SK-N-SH (cell line): Measurements from ENCODE around the gene LHFPL5. TPM values are rescaled to one million over a fixed set of nuclear protein-coding genes. Genes with fewer than 3 reads are reported as not detected.

ENCODE experiments used
- CTCF ChIA-PET: fragments of 300-600, 350-600 bp; formaldehyde crosslinking; extraction: SDS; loops from one replicate; lab custom pipeline; 2021; lab: Yijun Ruan, JAX
- POLR2A ChIA-PET: fragments of 350-600 bp; sonication (Branson Sonifier 250); formaldehyde crosslinking; extraction: SDS; loops from one replicate; lab custom pipeline; 2020; ENCODE audit warnings: antibody characterized with exemption, inconsistent platforms; lab: Yijun Ruan, JAX
- DNase-seq: peaks from one replicate; pipeline ENCODE4 v3.0.0; 2012
- H2AFZ ChIP-seq: fragments of 200-600 bp; sonication (generic); 2 replicates; pipeline ENCODE4 v1.8.1; 2016; ENCODE audit warnings: antibody characterized with exemption, mild to moderate bottlenecking, low read depth
- H3F3A ChIP-seq: fragments of 200-600 bp; sonication (generic); replicated peaks from 2 replicates; pipeline ENCODE3; 2016; ENCODE audit warnings: antibody characterized with exemption, mild to moderate bottlenecking; ENCODE audit not compliant: insufficient read depth
- H3K27ac ChIP-seq, 2 experiments: fragments of 200-500 bp in 1 of 2; fragments of 200-600 bp in 1 of 2; sonication (Bioruptor generic) in 1 of 2; sonication (generic), shearing (Covaris generic) in 1 of 2; 2 replicates each; pipeline versions ENCODE4 v1.5.1 to v1.6.1; 2014 to 2016; ENCODE audit warnings: low read depth in 2 of 2, inconsistent platforms in 1 of 2, low read length in 1 of 2, mild to moderate bottlenecking in 1 of 2, mixed read lengths in 1 of 2
- H3K27me3 ChIP-seq: fragments of 200-600 bp; sonication (generic), shearing (Covaris generic); 2 replicates; pipeline ENCODE4 v1.6.1; 2016; ENCODE audit warnings: mixed run types; ENCODE audit not compliant: insufficient read depth
- H3K36me3 ChIP-seq, 2 experiments: fragments of 200-500 bp in 1 of 2; fragments of 200-600 bp in 1 of 2; sonication (Bioruptor generic) in 1 of 2; sonication (generic) in 1 of 2; replicated peaks in 1 of 2; 2 replicates each; pipeline versions ENCODE3 to v1.5.1; 2014 to 2016; ENCODE audit warnings: low read length in 1 of 2, mild to moderate bottlenecking in 1 of 2; ENCODE audit not compliant: insufficient read depth in 2 of 2, control insufficient read depth in 1 of 2
- H3K4me1 ChIP-seq, 2 experiments: fragments of 200-500 bp in 1 of 2; fragments of 200-600 bp in 1 of 2; sonication (Bioruptor generic) in 1 of 2; sonication (generic), shearing (Covaris generic) in 1 of 2; 2 replicates each; pipeline versions ENCODE4 v1.5.1 to v1.6.1; 2014 to 2016; ENCODE audit warnings: low read depth in 1 of 2, low read length in 1 of 2, mixed run types in 1 of 2; ENCODE audit not compliant: insufficient read depth in 2 of 2, control insufficient read depth in 1 of 2
- H3K4me2 ChIP-seq: fragments of 200-600 bp; sonication (generic), shearing (Covaris generic); 2 replicates; pipeline ENCODE4 v1.6.1; 2017; ENCODE audit warnings: mixed run types
- H3K4me3 ChIP-seq, 2 experiments: fragments of 200-500 bp in 1 of 2; fragments of 200-600 bp in 1 of 2; sonication (Bioruptor generic) in 1 of 2; sonication (generic), shearing (Covaris generic) in 1 of 2; 2 replicates each; pipeline versions ENCODE4 v1.5.1 to v1.8.1; 2014 to 2016; ENCODE audit warnings: low read depth in 2 of 2, inconsistent platforms in 1 of 2, low read length in 1 of 2, mild to moderate bottlenecking in 1 of 2, mixed read lengths in 1 of 2, moderate library complexity in 1 of 2
- H3K79me2 ChIP-seq: fragments of 200-600 bp; sonication (generic); 2 replicates; pipeline ENCODE4 v1.8.1; 2017; ENCODE audit warnings: mild to moderate bottlenecking; ENCODE audit not compliant: insufficient read depth
- H3K9ac ChIP-seq: fragments of 200-600 bp; sonication (generic); 2 replicates; pipeline ENCODE4 v1.6.1; 2017; ENCODE audit warnings: mixed run types
- H3K9me2 ChIP-seq: fragments of 200-600 bp; sonication (generic); 2 replicates; pipeline ENCODE4 v1.6.1; 2017; ENCODE audit warnings: mixed run types
- H3K9me3 ChIP-seq: fragments of 200-600 bp; sonication (generic); 2 replicates; pipeline ENCODE4 v1.6.1; 2017; ENCODE audit warnings: mixed run types, mild to moderate bottlenecking, moderate library complexity
- H4K20me1 ChIP-seq: fragments of 200-600 bp; sonication (generic); 2 replicates; pipeline ENCODE4 v1.6.1; 2017; ENCODE audit warnings: mild to moderate bottlenecking, mixed run types; ENCODE audit not compliant: insufficient read depth
- EP300 ChIP-seq, 2 experiments: IDR thresholded peaks; 2 replicates each; pipeline versions ENCODE4 v1.4.0 to v1.6.1; 2012; ENCODE audit warnings: borderline replicate concordance in 1 of 2, low read depth in 1 of 2, low read length in 1 of 2
- FOXJ3 ChIP-seq: sonication (generic); formaldehyde crosslinking; IDR thresholded peaks from 2 replicates; pipeline ENCODE4 v1.5.1; 2020; ENCODE audit warnings: mild to moderate bottlenecking, missing genetic modification reagents
- FOXM1 ChIP-seq: IDR thresholded peaks from 2 replicates; pipeline ENCODE4 v1.4.0; 2012; ENCODE audit warnings: low read depth, mild to moderate bottlenecking
- GABPA ChIP-seq: IDR thresholded peaks from 2 replicates; pipeline ENCODE4 v1.4.0; 2012; ENCODE audit warnings: low read depth, mild to moderate bottlenecking
- GATA2 ChIP-seq: sonication (generic); formaldehyde crosslinking; IDR thresholded peaks from 2 replicates; pipeline ENCODE4 v1.5.0; 2020; ENCODE audit warnings: mild to moderate bottlenecking, missing genetic modification reagents
- NFIC ChIP-seq: IDR thresholded peaks from 2 replicates; pipeline ENCODE4 v1.4.0; 2012; ENCODE audit warnings: borderline replicate concordance
- NRF1 ChIP-seq: IDR thresholded peaks from 2 replicates; pipeline ENCODE4 v1.6.1; 2012; ENCODE audit warnings: low read depth, mild to moderate bottlenecking, low read length
- PBX3 ChIP-seq: IDR thresholded peaks from 2 replicates; pipeline ENCODE4; 2012
- RAD21 ChIP-seq: IDR thresholded peaks from 2 replicates; pipeline ENCODE4 v1.6.1; 2012; ENCODE audit warnings: mild to moderate bottlenecking, low read length
- REST ChIP-seq: IDR thresholded peaks from 2 replicates; pipeline ENCODE4 v1.6.1; 2012; ENCODE audit warnings: mild to moderate bottlenecking, low read depth, low read length, moderate library complexity
- SIN3A ChIP-seq: IDR thresholded peaks from 2 replicates; pipeline ENCODE4 v1.6.1; 2012; ENCODE audit warnings: low read depth, mild to moderate bottlenecking, low read length, moderate library complexity, borderline replicate concordance
- SMC3 ChIP-seq: IDR thresholded peaks from 2 replicates; pipeline ENCODE4 v1.6.1; 2012; ENCODE audit warnings: low read depth, low read length, improper control_type of control experiment
- TEAD4 ChIP-seq: IDR thresholded peaks from 2 replicates; pipeline ENCODE4 v1.4.0; 2012; ENCODE audit warnings: mild to moderate bottlenecking, borderline replicate concordance; ENCODE audit not compliant: insufficient read depth
- ZBTB33 ChIP-seq: IDR thresholded peaks from 2 replicates; pipeline ENCODE4 v1.4.0; 2012; ENCODE audit warnings: low read depth, borderline replicate concordance
- WGBS: methylation state at CpG from one replicate; pipeline ENCODE4 v1.1.6; 2017; ENCODE audit warnings: low lambda C conversion rate; 5-methylcytosine and 5-hydroxymethylcytosine counted together
- polyA plus RNA-seq, 3 experiments: library from polyadenylated mRNA; depleted of rRNA; stranded (reverse); fragments of >200 nt; gene quantifications; 2 replicates each; pipeline ENCODE4 v1.2.3, GENCODE V29; 2012
- TF ChIP-seq, protein P1 (sequence below): fragments of 150-350 bp; IDR thresholded peaks from 2 replicates; pipeline ENCODE4 v1.6.1; 2017; ENCODE audit warnings: antibody characterized with exemption, low read length, low read depth, borderline replicate concordance

The LHFPL5 gene
- polyA plus RNA-seq, 1 of the 3 experiments (the other 2 are of a cell fraction), result not detected

- WGBS, result 25% methylated on average over 4 of the region's 4 CpGs
- no peak overlapping the region for H2AFZ ChIP-seq
- no peaks in the 10 kb centered on the region for H3K9me3 ChIP-seq
- H3K4me1 ChIP-seq, result no peaks in the 10 kb centered on the region
- H3K27me3 ChIP-seq, result peaks cover 44% of the 10 kb centered on the region
- no peaks in the 10 kb centered on the region for H3K79me2 ChIP-seq
- no peaks in the 10 kb centered on the region for H3K36me3 ChIP-seq
- no peak overlapping the region for H3K27ac ChIP-seq
- H3K4me2 ChIP-seq, result no peak overlapping the region
- no peak for DNase-seq
- no peaks in the 10 kb centered on the region for H3K9me2 ChIP-seq
- no peaks in the 10 kb centered on the region for H4K20me1 ChIP-seq
- no peak for TF ChIP-seq NRF1
- TF ChIP-seq GATA2 (CRISPR knock-in tag), result no peak
- TF ChIP-seq TEAD4, result no peak
- no peak for TF ChIP-seq REST
- TF ChIP-seq, protein P1, sequence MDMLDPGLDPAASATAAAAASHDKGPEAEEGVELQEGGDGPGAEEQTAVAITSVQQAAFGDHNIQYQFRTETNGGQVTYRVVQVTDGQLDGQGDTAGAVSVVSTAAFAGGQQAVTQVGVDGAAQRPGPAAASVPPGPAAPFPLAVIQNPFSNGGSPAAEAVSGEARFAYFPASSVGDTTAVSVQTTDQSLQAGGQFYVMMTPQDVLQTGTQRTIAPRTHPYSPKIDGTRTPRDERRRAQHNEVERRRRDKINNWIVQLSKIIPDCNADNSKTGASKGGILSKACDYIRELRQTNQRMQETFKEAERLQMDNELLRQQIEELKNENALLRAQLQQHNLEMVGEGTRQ, result no peak
- no peak for TF ChIP-seq NFIC
- no peak for TF ChIP-seq ZBTB33
- TF ChIP-seq RAD21, result no peak
- TF ChIP-seq SIN3A, result no peak
- TF ChIP-seq FOXJ3 (CRISPR knock-in tag), result no peak
- no peak for TF ChIP-seq SMC3
- no peak for TF ChIP-seq PBX3
- no peak for TF ChIP-seq EP300 (IDR thresholded peaks at IDR 0.05; ENCODE audit: borderline replicate concordance in 1 of 2, low read depth in 1 of 2, low read length in 1 of 2)
- TF ChIP-seq FOXM1, result no peak
- TF ChIP-seq GABPA, result no peak
- H3F3A ChIP-seq, result no peaks in the 10 kb centered on the region
- ChIA-PET CTCF (interaction anchor here (1.3 to 1.8 kb wide), 3 partner anchors 8 to 32 kb away, joined by 3 to 8 read pairs (median 6); partner anchors contain the start of gene CLPS), POLR2A (no interaction called here)
- H3K4me3 ChIP-seq, result no peak overlapping the region
- no peak overlapping the region for H3K9ac ChIP-seq
These were observed 16.6 kb upstream of the LHFPL5 start for GRCh38 chr6:35788423-35788982.
